CD4-positive, alpha-beta T cell treated with Interleukin-4 for 4 hours (primary cell): ENCODE data around the gene NCR1.
"Not testable (repeated sequence)": the region's sequence is repeated elsewhere in the genome, so short reads cannot be mapped to it uniquely, and the experiment has no call there.

Experiments
- DNase-seq: peaks from one replicate; pipeline ENCODE4 v3.0.0-alpha.2; 2020

The NCR1 gene

GRCh38 chr19:54916822-54917221 is 10.9 kb downstream of the NCR1 start:
- DNase-seq = no peak

- no peak for DNase-seq
Measured at GRCh38 chr19:54918499-54918898, 12.6 kb downstream of the NCR1 start.

GRCh38 chr19:54919646-54920563 is 14.0 kb downstream of the NCR1 start:
- DNase-seq = not testable (repeated sequence)

- DNase-seq = no peak
Measured at GRCh38 chr19:54921082-54921481, 15.1 kb downstream of the NCR1 start.

GRCh38 chr19:54923276-54923675 is 17.3 kb downstream of the NCR1 start:
- DNase-seq = no peak

GRCh38 chr19:54928299-54928698 is 22.4 kb downstream of the NCR1 start:
- DNase-seq = no peak

GRCh38 chr19:54937926-54938325 is 32.0 kb downstream of the NCR1 start:
- DNase-seq = no peak

- no peak for DNase-seq
Measured at GRCh38 chr19:54938906-54939305, 33.0 kb downstream of the NCR1 start.

- DNase-seq = not testable (repeated sequence)
Measured at GRCh38 chr19:54939538-54939937, 33.6 kb downstream of the NCR1 start.

GRCh38 chr19:54943772-54944361 is 37.9 kb downstream of the NCR1 start:
- not testable (repeated sequence) for DNase-seq

GRCh38 chr19:54947381-54947780 is 41.4 kb downstream of the NCR1 start, which contains the start of gene NLRP7:
NLRP7 (minus strand) TSS chr19:54947530.
- no peak for DNase-seq

- DNase-seq = no peak
Measured at GRCh38 chr19:54949412-54949811, 43.5 kb downstream of the NCR1 start.

- DNase-seq = not testable (repeated sequence)
Measured at GRCh38 chr19:54950580-54950979, 44.6 kb downstream of the NCR1 start.

- DNase-seq = no peak
Measured at GRCh38 chr19:54952591-54953344, 46.8 kb downstream of the NCR1 start.

GRCh38 chr19:54953345-54953713 is 47.4 kb downstream of the NCR1 start:
- not testable (repeated sequence) for DNase-seq

GRCh38 chr19:54955376-54955775 is 49.4 kb downstream of the NCR1 start:
- DNase-seq = no peak

- no peak for DNase-seq
Measured at GRCh38 chr19:54959840-54960239, 53.9 kb downstream of the NCR1 start.
